ENCODE results near the gene CCDC187. TPM values are rescaled to one million over a fixed set of nuclear protein-coding genes. Genes with fewer than 3 reads are reported as not detected.

CCDC187 gene
- polyA plus RNA-seq, 3 donors = not detected

GRCh38 chr9:136348691-136349090, 44.8 kb upstream of the CCDC187 start:
- no peak overlapping the region for H3K9ac ChIP-seq (ENCODE audit: insufficient read depth, low read length, poor library complexity, severe bottlenecking)
- no peak overlapping the region for H3K4me3 Mint-ChIP-seq
- no peaks in the 10 kb centered on the region for H3K4me1 ChIP-seq (ENCODE audit: control insufficient read depth in 1 of 2, insufficient read depth in 2 of 2, low read length in 2 of 2)
- no peak overlapping the region for H3K4me3 ChIP-seq (replicated peaks in 1 of 3; ENCODE audit: low read depth in 2 of 3, low read length in 3 of 3)
- no peak overlapping the region for H3K4me2 ChIP-seq (replicated peaks; ENCODE audit: extremely low read depth, low read length, poor library complexity, severe bottlenecking)
- no peaks in the 10 kb centered on the region for H3K4me1 Mint-ChIP-seq
- H3K36me3 ChIP-seq (replicated peaks in 1 of 2; ENCODE audit: control insufficient read depth in 1 of 2, insufficient read depth in 2 of 2, low read length in 2 of 2) = no peaks in the 10 kb centered on the region
- no peaks in the 10 kb centered on the region for H3K9me3 Mint-ChIP-seq
- WGBS (ENCODE audit: insufficient coverage) = 94% methylated on average over 13 of the region's 14 CpGs
- no peaks in the 10 kb centered on the region for H4K20me1 ChIP-seq (ENCODE audit: insufficient read depth, low read length)
- H3K27ac Mint-ChIP-seq = no peak overlapping the region
- no peaks in the 10 kb centered on the region for H3K36me3 Mint-ChIP-seq
- no peak overlapping the region for H2AFZ ChIP-seq (ENCODE audit: insufficient read depth, low read depth, low read length, poor library complexity, severe bottlenecking)
- TF ChIP-seq, protein P1, sequence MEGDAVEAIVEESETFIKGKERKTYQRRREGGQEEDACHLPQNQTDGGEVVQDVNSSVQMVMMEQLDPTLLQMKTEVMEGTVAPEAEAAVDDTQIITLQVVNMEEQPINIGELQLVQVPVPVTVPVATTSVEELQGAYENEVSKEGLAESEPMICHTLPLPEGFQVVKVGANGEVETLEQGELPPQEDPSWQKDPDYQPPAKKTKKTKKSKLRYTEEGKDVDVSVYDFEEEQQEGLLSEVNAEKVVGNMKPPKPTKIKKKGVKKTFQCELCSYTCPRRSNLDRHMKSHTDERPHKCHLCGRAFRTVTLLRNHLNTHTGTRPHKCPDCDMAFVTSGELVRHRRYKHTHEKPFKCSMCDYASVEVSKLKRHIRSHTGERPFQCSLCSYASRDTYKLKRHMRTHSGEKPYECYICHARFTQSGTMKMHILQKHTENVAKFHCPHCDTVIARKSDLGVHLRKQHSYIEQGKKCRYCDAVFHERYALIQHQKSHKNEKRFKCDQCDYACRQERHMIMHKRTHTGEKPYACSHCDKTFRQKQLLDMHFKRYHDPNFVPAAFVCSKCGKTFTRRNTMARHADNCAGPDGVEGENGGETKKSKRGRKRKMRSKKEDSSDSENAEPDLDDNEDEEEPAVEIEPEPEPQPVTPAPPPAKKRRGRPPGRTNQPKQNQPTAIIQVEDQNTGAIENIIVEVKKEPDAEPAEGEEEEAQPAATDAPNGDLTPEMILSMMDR (IDR thresholded peaks at IDR 0.05) = no peak
- H3K27me3 ChIP-seq (ENCODE audit: control insufficient read depth in 2 of 2, insufficient read depth in 2 of 2, low read length in 2 of 2) = no peaks in the 10 kb centered on the region
- peaks cover 0 to 5% (median 1%) of the 10 kb centered on the region in 3 donors for H3K27me3 Mint-ChIP-seq (ENCODE audit: low read depth in 3 of 3)
- DNase-seq = no peak
- intact Hi-C loops (cut with micrococcal nuclease) = no loop called here
- H3K27ac ChIP-seq (ENCODE audit: low read depth in 1 of 2, low read length in 2 of 2) = no peak overlapping the region
- no peaks in the 10 kb centered on the region for H3K9me3 ChIP-seq (replicated peaks in 1 of 2; ENCODE audit: control insufficient read depth in 1 of 2, insufficient read depth in 1 of 2, low read length in 2 of 2)
- H3K79me2 ChIP-seq (ENCODE audit: insufficient read depth, low read length) = no peaks in the 10 kb centered on the region

DNA sequence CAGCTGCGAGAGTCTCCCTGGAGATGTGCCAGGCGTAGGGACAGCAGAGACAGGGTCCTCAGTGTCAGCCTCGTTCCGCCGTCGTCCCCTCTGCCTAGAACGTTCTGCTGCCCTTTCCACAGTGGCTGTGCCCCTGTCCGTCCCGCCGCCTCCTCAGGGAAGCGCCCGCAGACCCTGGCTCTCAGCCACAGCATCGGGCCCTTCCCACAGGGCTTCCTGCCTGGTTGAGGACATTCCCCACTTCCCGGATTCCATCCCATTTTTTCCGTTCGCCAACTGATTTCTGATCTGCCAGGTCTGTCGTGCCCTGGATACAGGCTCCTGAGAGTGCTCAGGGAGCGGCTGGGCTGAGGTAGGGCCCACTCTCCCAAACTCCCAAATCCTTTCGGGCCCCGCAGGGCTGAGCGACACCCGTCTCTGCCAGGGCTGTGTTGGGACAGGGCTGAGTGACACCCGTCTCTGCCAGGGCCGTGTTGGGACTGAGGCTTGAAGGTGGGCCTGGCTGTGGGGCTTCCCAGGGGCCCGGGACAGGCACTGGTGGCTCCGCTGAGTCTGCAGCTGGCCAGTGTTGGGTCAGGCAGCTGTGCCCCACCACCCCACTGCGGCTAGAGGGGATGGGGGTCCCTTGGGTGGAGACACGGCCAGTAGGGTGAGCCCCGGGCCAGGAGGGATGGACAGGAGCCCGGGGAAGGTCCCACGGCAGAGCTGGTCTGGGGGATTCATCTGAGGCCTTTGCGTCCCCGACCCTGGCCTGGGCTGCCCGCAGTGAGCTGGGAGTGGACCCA, 43.8 kb upstream of the CCDC187 start:
- no peak overlapping the region for H3K4me2 ChIP-seq (replicated peaks; ENCODE audit: extremely low read depth, low read length, poor library complexity, severe bottlenecking)
- H3K4me3 ChIP-seq (replicated peaks in 1 of 3; ENCODE audit: low read depth in 2 of 3, low read length in 3 of 3) = no peak overlapping the region
- H3K27ac Mint-ChIP-seq = no peak overlapping the region
- H3K27me3 ChIP-seq (ENCODE audit: control insufficient read depth in 2 of 2, insufficient read depth in 2 of 2, low read length in 2 of 2) = no peaks in the 10 kb centered on the region
- H3K9me3 ChIP-seq (replicated peaks in 1 of 2; ENCODE audit: control insufficient read depth in 1 of 2, insufficient read depth in 1 of 2, low read length in 2 of 2) = no peaks in the 10 kb centered on the region
- no peaks in the 10 kb centered on the region for H4K20me1 ChIP-seq (ENCODE audit: insufficient read depth, low read length)
- no peaks in the 10 kb centered on the region for H3K4me1 Mint-ChIP-seq
- no peaks in the 10 kb centered on the region for H3K79me2 ChIP-seq (ENCODE audit: insufficient read depth, low read length)
- H3K36me3 Mint-ChIP-seq = no peaks in the 10 kb centered on the region
- peaks cover 0 to 5% (median 1%) of the 10 kb centered on the region in 3 donors for H3K27me3 Mint-ChIP-seq (ENCODE audit: low read depth in 3 of 3)
- H3K9ac ChIP-seq (ENCODE audit: insufficient read depth, low read length, poor library complexity, severe bottlenecking) = no peak overlapping the region
- TF ChIP-seq, protein P1 (IDR thresholded peaks at IDR 0.05) = no peak
- WGBS (ENCODE audit: insufficient coverage) = 94% methylated on average over 28 of the region's 34 CpGs
- no peak for DNase-seq
- no peaks in the 10 kb centered on the region for H3K9me3 Mint-ChIP-seq
- H3K36me3 ChIP-seq (replicated peaks in 1 of 2; ENCODE audit: control insufficient read depth in 1 of 2, insufficient read depth in 2 of 2, low read length in 2 of 2) = no peaks in the 10 kb centered on the region
- H2AFZ ChIP-seq (ENCODE audit: insufficient read depth, low read depth, low read length, poor library complexity, severe bottlenecking) = no peak overlapping the region
- H3K4me1 ChIP-seq (ENCODE audit: control insufficient read depth in 1 of 2, insufficient read depth in 2 of 2, low read length in 2 of 2) = peaks cover 5% of the 10 kb centered on the region in 2 donors
- intact Hi-C loops (cut with micrococcal nuclease) = no loop called here
- H3K27ac ChIP-seq (ENCODE audit: low read depth in 1 of 2, low read length in 2 of 2) = no peak overlapping the region
- H3K4me3 Mint-ChIP-seq = no peak overlapping the region
